ENCODE measurements around the gene MIB2.

MIB2 gene

DNA sequence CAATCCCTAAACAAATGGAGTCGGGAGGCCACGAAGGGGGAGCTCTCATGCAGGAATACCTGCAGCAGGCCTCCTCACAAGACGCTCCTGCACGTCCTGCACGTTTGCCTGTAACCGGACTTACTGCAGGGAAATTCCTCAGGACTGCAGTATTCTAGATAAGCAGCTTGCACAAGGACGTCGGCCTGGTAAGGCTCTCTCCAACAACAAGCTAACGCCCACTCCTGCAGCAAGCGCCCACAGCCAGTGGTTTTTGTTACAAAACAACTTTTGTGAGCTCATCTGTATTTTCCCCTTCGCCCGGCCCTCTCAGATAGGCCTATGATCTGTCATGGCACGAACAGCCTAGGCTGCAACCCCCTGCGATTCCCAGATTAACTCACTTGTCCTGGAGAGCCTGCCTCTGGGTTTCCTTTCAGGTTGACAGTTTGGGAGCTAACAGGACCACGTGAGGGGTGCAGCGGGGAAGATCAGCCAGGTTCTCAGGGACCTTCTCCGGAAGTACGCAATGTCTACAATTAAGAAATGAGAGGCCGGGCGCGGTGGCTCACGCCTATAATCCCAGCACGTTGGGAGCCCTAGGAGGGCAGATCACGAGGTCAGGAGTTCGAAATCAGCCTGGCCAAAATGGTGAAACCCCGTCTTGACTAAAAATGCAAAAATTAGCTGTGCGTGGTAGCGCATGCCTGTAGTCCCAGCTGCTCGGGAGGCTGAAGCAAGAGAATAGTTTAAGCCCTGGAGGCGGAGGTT, 921 bp upstream of the MIB2 start:
- no peak for DNase-seq (ENCODE audit: low read depth)

- DNase-seq (ENCODE audit: low read depth), result no peak
Observed at GRCh38 chr1:1614954-1615255, 395 bp upstream of the MIB2 start.

DNA sequence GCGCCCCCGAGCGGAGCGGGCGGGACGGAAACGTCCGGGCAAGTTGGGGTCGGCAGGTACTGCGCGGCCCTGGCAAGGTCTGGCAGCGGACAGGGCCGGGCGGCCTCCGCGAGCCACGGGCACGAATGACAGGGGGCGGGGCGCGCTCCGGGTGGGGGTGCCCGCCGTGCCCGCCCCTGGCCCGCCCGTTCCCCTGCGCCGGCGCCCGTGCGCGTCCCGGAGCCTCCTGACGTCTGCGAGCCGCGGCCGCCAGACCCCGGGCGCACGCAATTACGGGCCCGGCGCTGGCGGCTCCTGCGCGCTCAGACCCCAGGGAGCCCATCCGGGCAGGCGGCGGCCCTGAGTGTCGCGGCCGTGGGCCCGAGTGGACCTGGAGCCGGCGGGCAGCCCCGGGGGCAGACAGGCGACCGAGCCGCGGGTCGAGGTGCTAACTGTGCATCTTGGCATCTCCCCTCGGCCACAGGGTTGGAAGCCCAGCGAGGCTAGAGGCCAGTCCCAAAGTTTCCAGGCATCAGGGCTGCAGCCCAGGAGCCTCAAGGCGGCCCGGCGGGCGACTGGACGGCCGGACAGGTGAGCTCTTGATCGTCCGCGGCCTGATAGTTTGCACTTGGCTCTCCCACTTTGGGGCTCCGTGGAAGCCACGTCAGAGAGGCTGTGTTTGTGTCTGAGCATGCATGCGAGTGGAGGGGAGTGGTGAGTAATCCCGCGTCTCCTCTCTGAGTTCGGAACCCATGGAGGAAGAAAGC, 918 bp downstream of the MIB2 start:
- no peak for DNase-seq (ENCODE audit: low read depth)

GRCh38 chr1:1616838-1617237, 1.5 kb downstream of the MIB2 start:
- DNase-seq (ENCODE audit: low read depth), result no peak

- no peak for DNase-seq (ENCODE audit: low read depth)
Observed at GRCh38 chr1:1617516-1617915, 2.2 kb downstream of the MIB2 start.

- DNase-seq (ENCODE audit: low read depth), result no peak
Observed at GRCh38 chr1:1617925-1618324, 2.6 kb downstream of the MIB2 start.

DNA sequence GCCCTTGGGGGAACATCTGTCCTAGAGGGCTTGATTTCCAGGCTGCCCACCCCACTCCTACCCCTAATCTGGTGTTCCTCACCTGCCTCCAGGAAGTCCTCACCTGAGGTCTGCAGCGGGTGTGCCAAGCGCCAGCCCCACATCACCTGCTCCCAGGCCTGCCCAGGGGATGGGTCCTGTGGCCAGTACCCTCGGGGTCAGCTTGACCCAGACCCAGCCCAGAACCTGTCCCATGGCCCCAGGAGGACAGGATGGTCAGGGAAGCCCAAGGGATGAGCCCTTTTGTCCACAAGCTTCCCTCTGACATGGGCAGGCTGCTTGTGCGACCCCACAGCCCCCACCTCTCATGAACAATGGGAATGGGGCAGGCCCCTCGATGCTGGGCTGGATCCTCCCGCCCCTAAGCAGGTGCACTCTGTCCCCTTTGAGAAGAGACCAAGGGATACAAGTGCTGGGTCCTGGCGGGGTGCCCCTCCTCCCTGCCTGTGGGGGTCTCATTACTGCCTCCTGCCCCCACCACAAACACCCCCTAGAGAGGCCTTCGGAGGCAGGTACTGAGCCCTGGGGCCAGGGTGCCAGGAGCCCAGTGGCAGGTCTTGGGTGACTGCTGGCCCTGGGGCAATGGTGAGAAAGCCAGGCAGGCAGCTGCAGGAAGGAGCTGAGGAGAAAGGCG, 3.2 kb downstream of the MIB2 start:
- DNase-seq (ENCODE audit: low read depth), result no peak

- DNase-seq (ENCODE audit: low read depth), result no peak
Observed at GRCh38 chr1:1619917-1620361, 4.6 kb downstream of the MIB2 start.

DNA sequence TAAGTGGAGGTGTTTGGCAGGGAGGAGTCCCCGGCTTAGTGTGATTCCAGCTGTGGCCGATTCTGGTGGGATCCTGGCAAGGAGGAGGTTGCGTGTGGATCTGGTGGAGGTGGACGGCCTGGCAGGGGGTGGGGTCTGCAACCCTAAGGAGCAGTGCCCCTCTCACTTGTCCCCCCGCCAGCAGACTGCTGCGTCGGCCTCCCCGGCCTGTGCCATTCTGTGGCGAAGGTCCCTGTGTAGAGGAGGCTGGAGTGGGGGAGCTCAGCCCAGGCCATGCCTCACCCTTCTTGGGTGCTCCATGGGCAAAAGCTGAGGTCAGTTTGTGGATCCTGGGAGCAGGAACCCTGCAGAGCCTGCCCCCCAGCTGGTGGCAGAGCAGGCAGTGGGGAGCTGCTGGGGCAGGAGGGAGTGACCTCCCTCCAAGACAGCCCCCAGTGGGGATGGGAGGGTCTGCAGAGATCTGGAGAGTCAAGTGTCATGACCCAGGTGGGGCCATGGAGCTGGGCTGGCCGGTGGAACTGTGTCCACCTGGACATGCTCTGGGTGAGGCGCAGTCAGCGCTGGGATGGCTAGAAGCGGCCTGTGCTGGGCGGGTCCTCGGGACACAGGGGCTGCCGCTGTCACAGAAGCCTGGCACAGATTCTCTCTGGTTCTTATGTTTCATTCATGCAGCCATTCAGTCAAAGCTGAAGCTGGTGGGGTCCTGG, 5.3 kb downstream of the MIB2 start:
- DNase-seq (ENCODE audit: low read depth), result no peak

GRCh38 chr1:1621173-1622009, 6.1 kb downstream of the MIB2 start:
- DNase-seq (ENCODE audit: low read depth), result no peak

- DNase-seq (ENCODE audit: low read depth), result no peak
Observed at GRCh38 chr1:1622010-1622787, 6.9 kb downstream of the MIB2 start.

- DNase-seq (ENCODE audit: low read depth), result no peak
Observed at GRCh38 chr1:1622788-1623094, 7.4 kb downstream of the MIB2 start.

GRCh38 chr1:1623181-1623630, 7.9 kb downstream of the MIB2 start:
- no peak for DNase-seq (ENCODE audit: low read depth)

GRCh38 chr1:1623631-1624442, 8.5 kb downstream of the MIB2 start:
- DNase-seq (ENCODE audit: low read depth), result no peak

- DNase-seq (ENCODE audit: low read depth), result no peak
Observed at GRCh38 chr1:1624443-1625403, 9.4 kb downstream of the MIB2 start.

DNA sequence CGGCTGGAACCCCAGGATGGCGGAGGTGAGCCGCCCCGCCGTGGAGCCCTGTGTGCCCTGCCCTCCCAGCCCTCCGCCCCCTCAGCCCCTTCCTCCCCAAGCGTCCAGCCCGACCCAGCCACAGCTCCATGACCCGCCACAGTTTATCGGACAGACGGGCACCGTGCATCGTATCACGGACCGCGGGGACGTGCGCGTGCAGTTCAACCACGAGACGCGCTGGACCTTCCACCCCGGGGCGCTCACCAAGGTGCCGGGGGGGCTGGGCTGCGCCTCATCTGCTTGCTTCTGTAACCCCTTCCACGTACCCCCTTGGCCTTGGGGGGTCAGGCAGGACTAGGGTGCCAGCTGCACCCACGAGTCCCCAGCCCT, 10.1 kb downstream of the MIB2 start:
- DNase-seq (ENCODE audit: low read depth), result no peak

DNA sequence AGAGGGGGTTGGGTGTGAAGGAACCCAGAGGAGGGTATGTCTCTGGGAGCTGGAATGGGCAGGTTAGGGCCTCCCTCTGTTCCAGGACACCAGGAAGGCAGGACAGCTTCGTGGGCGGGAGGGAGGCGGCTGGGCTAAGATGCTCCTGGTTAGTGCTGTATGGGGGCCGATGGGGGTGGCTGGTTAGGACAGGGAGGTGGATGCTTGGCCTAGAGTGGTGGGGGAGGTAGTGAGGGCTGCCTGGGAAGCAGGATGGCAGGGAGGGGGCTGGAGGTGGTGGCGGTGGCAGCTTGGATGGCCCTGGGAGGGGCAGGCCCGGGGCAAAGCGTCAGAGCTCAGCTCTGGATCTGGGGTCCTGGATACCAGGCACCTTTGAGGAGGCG, 10.5 kb downstream of the MIB2 start:
- DNase-seq (ENCODE audit: low read depth), result no peak

DNA sequence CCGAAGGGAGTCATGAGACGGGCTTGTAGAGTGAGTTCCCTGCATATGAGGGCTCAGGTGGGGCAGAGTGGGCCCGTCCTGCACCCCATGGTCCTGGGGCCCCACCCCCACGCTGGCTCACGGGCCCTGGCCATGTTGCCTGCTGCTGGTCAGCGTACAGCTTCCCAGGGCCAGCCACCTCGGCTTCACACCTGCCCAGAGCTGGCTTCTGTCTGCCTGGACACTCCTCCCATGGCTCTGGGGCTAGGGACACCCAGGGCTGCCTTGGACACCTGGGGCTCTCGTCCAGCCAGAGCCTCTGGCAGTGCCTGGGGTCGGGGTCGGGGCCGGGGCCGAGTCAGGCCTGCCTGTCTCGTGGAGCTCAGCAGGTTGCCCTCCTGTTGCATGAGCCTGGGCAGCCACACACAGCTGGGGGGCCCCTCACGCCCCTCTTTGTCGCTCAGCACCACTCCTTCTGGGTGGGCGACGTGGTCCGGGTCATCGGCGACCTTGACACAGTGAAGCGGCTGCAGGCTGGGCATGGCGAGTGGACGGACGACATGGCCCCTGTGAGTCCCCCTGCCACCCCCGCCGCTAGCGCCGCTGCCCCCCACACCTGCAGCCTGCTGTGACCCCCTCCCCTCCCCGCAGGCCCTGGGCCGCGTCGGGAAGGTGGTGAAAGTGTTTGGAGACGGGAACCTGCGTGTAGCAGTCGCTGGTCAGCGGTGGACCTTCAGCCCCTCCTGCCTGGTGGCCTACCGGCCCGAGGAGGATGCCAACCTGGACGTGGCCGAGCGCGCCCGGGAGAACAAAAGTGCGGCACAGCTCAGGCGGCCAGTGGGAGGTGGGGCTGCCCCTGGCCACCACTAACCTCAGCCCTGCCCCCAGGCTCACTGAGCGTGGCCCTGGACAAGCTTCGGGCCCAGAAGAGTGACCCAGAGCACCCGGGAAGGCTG, 11.2 kb downstream of the MIB2 start:
- DNase-seq (ENCODE audit: low read depth), result no peak

Measured in stimulated activated CD8-positive, alpha-beta memory T cell treated with anti-CD3 and anti-CD28 coated beads, Interleukin-15, amount 100 ng/mL, for 24 hours (primary cell).